Liver (tissue), 3 donors: ENCODE measurements around the gene ARV1.

Experiments used
- CTCF ChIP-seq: fragments of 150-350 bp; IDR thresholded peaks from 2 replicates; pipeline ENCODE4 v1.5.1; 2017; ENCODE audit warnings: improper control_type of control experiment, low read depth, low read length; ENCODE audit not compliant: missing input control
- EGR1 ChIP-seq, 2 donors: IDR thresholded peaks; 2 replicates each; pipeline ENCODE4 v1.6.1; 2016 to 2018; ENCODE audit warnings: antibody characterized with exemption in 2 of 2, low read depth in 2 of 2
- GABPA ChIP-seq, 2 donors: IDR thresholded peaks in 1 of 2; conservative IDR thresholded peaks in 1 of 2; 2 replicates each; pipeline ENCODE4 v1.6.1; 2016; ENCODE audit warnings: antibody characterized with exemption in 2 of 2, mild to moderate bottlenecking in 1 of 2, moderate library complexity in 1 of 2
- HNF4A ChIP-seq, 2 donors: conservative IDR thresholded peaks; 2 replicates each; pipeline ENCODE4 v1.6.1; 2016; ENCODE audit warnings: antibody characterized with exemption in 2 of 2, mild to moderate bottlenecking in 2 of 2
- JUND ChIP-seq, 2 donors: IDR thresholded peaks; 2 replicates each; pipeline ENCODE4 v1.6.1; 2016; ENCODE audit warnings: antibody characterized with exemption in 2 of 2
- MAX ChIP-seq: IDR thresholded peaks from 2 replicates; pipeline ENCODE4 v1.6.1; 2016; ENCODE audit warnings: antibody characterized with exemption
- NR2F2 ChIP-seq: IDR thresholded peaks from 2 replicates; pipeline ENCODE4 v1.6.1; 2016; ENCODE audit warnings: antibody characterized with exemption
- RAD21 ChIP-seq, 2 donors: IDR thresholded peaks; 2 replicates each; pipeline ENCODE4 v1.6.1; 2016; ENCODE audit warnings: antibody characterized with exemption in 2 of 2, mild to moderate bottlenecking in 2 of 2
- REST ChIP-seq: IDR thresholded peaks from 2 replicates; pipeline ENCODE4 v1.6.1; 2016; ENCODE audit warnings: antibody characterized with exemption, mild to moderate bottlenecking
- RXRA ChIP-seq, 2 donors: IDR thresholded peaks; 2 replicates each; pipeline ENCODE4 v1.6.1; 2017 to 2018; ENCODE audit warnings: antibody characterized with exemption in 2 of 2, mild to moderate bottlenecking in 1 of 2
- TAF1 ChIP-seq: conservative IDR thresholded peaks from 2 replicates; pipeline ENCODE4 v1.6.1; 2016; ENCODE audit warnings: antibody characterized with exemption, mild to moderate bottlenecking
- YY1 ChIP-seq: IDR thresholded peaks from 2 replicates; pipeline ENCODE4 v1.6.1; 2016; ENCODE audit warnings: antibody characterized with exemption, mild to moderate bottlenecking
- ZBTB33 ChIP-seq: IDR thresholded peaks from 2 replicates; pipeline ENCODE4 v1.6.1; 2016; ENCODE audit warnings: antibody characterized with exemption
- donor health status: healthy.
- donor health status: healthy.

- TF ChIP-seq RXRA (IDR thresholded peaks at IDR 0.05) (no peak), CTCF (no peak), REST (no peak), YY1 (no peak), TAF1 (no peak), MAX (no peak), ZBTB33 (no peak), GABPA (IDR thresholded peaks at IDR 0.05 in 1 of 2, conservative IDR thresholded peaks at IDR 0.05 in 1 of 2) (no peak), RAD21 (IDR thresholded peaks at IDR 0.05) (no peak), EGR1 (IDR thresholded peaks at IDR 0.05; ENCODE audit: low read depth in 2 of 2) (no peak), JUND (IDR thresholded peaks at IDR 0.05) (no peak), HNF4A (conservative IDR thresholded peaks at IDR 0.05) (no peak), NR2F2 (no peak)
These were observed 39.9 kb upstream of the ARV1 start for GRCh38 chr1:230938924-230939368.
